HEK293T (cell line): ENCODE results near the gene CRYZL1.

Experiments used
- CTCF ChIA-PET: fragments of 350-600 bp; formaldehyde crosslinking; extraction: SDS; loops from one replicate; lab custom pipeline; 2021; ENCODE audit warnings: antibody characterized with exemption, inconsistent platforms; lab: Yijun Ruan, JAX
- POLR2A ChIA-PET: fragments of 350-600 bp; formaldehyde crosslinking; extraction: SDS; loops from one replicate; lab custom pipeline; 2020; ENCODE audit warnings: antibody characterized with exemption, inconsistent platforms; lab: Yijun Ruan, JAX
- DNase-seq: peaks from one replicate; pipeline ENCODE4 v3.0.0; 2012; ENCODE audit warnings: mixed read lengths; ENCODE audit errors: extremely low spot score
- ARNT ChIP-seq: fragments of 450-650 bp; IDR thresholded peaks from 2 replicates; pipeline ENCODE4 v1.6.1; 2017; ENCODE audit warnings: mild to moderate bottlenecking
- BHLHE40 ChIP-seq: fragments of 450-650 bp; IDR thresholded peaks from 2 replicates; pipeline ENCODE4 v1.6.1; 2016; ENCODE audit warnings: mild to moderate bottlenecking, moderate library complexity, borderline replicate concordance
- CTBP1 ChIP-seq: fragments of 450-650 bp; IDR thresholded peaks from 2 replicates; pipeline ENCODE4 v1.6.1; 2016; ENCODE audit warnings: borderline replicate concordance
- ELF4 ChIP-seq: fragments of 450-650 bp; IDR thresholded peaks from 2 replicates; pipeline ENCODE4 v1.6.1; 2017; ENCODE audit warnings: antibody characterized with exemption
- FOXA1 ChIP-seq: fragments of 450-650 bp; IDR thresholded peaks from 2 replicates; pipeline ENCODE4 v1.6.1; 2016; ENCODE audit warnings: mild to moderate bottlenecking
- FOXK2 ChIP-seq: fragments of 450-650 bp; IDR thresholded peaks from 2 replicates; pipeline ENCODE4 v1.6.1; 2016; ENCODE audit warnings: mild to moderate bottlenecking
- FOXM1 ChIP-seq: fragments of 450-650 bp; IDR thresholded peaks from 2 replicates; pipeline ENCODE4 v1.6.1; 2017; ENCODE audit warnings: mild to moderate bottlenecking, borderline replicate concordance
- HDGF ChIP-seq: fragments of 450-650 bp; IDR thresholded peaks from 2 replicates; pipeline ENCODE4 v1.6.1; 2017; ENCODE audit warnings: antibody characterized with exemption, borderline replicate concordance
- L3MBTL2 ChIP-seq: fragments of 450-650 bp; conservative IDR thresholded peaks from 2 replicates; pipeline ENCODE4 v1.6.1; 2016; ENCODE audit warnings: mild to moderate bottlenecking
- LEF1 ChIP-seq: fragments of 450-650 bp; IDR thresholded peaks from 2 replicates; pipeline ENCODE4 v1.6.1; 2017; ENCODE audit warnings: mild to moderate bottlenecking, borderline replicate concordance
- NFRKB ChIP-seq: fragments of 450-650 bp; IDR thresholded peaks from 2 replicates; pipeline ENCODE4 v1.6.1; 2016; ENCODE audit warnings: mild to moderate bottlenecking, moderate library complexity
- SP1 ChIP-seq: fragments of 450-650 bp; IDR thresholded peaks from 2 replicates; pipeline ENCODE4 v1.6.1; 2017
- SUZ12 ChIP-seq: fragments of 450-650 bp; IDR thresholded peaks from 2 replicates; pipeline ENCODE4 v1.6.1; 2016; ENCODE audit warnings: mild to moderate bottlenecking
- TARDBP ChIP-seq: fragments of 450-650 bp; IDR thresholded peaks from 2 replicates; pipeline ENCODE4 v1.6.1; 2016
- ZNF384 ChIP-seq: fragments of 450-650 bp; IDR thresholded peaks from 2 replicates; pipeline ENCODE4 v1.6.1; 2016

CRYZL1 gene

GRCh38 chr21:33540711-33541104 lies 100.8 kb downstream of the CRYZL1 start:
- POLR2A ChIA-PET, result interaction anchor here (0.8 to 2.1 kb wide), 2 partner anchors 16 to 48 kb away, joined by 3 to 9 read pairs; partner anchors contain the start of gene DONSON
- CTCF ChIA-PET, result no interaction called here
- no peak for DNase-seq
- no peak for TF ChIP-seq BHLHE40
- no peak for TF ChIP-seq L3MBTL2
- TF ChIP-seq FOXM1, result no peak
- no peak for TF ChIP-seq ARNT
- no peak for TF ChIP-seq SP1
- TF ChIP-seq SUZ12, result no peak
- no peak for TF ChIP-seq TARDBP
- no peak for TF ChIP-seq ELF4
- no peak for TF ChIP-seq LEF1
- TF ChIP-seq NFRKB, result no peak
- TF ChIP-seq FOXA1, result no peak
- no peak for TF ChIP-seq ZNF384
- no peak for TF ChIP-seq FOXK2
- no peak for TF ChIP-seq HDGF
- TF ChIP-seq CTBP1, result no peak

- TF ChIP-seq FOXM1, result no peak
- TF ChIP-seq FOXA1, result no peak
- TF ChIP-seq L3MBTL2, result no peak
- TF ChIP-seq ZNF384, result no peak
- no peak for TF ChIP-seq NFRKB
- DNase-seq, result no peak
- POLR2A ChIA-PET, result no interaction called here
- CTCF ChIA-PET, result no interaction called here
Measured at GRCh38 chr21:33539616-33540015, 101.9 kb downstream of the CRYZL1 start.
